ENCODE measurements around the gene SIRPB2.

- TF ChIP-seq CTCF (IDR thresholded peaks at IDR 0.05) = no peak
- no peak for TF ChIP-seq PBX3 (IDR thresholded peaks at IDR 0.05)
- TF ChIP-seq SMC3 (IDR thresholded peaks at IDR 0.05) = no peak
- TF ChIP-seq ELK1 (IDR thresholded peaks at IDR 0.05; ENCODE audit: low read depth, low read length) = no peak
- TF ChIP-seq CEBPB (IDR thresholded peaks at IDR 0.05) = no peak
- TF ChIP-seq EP300 (IDR thresholded peaks at IDR 0.05) = no peak
- TF ChIP-seq MAX (IDR thresholded peaks at IDR 0.05) = no peak
- no peak for TF ChIP-seq POLR2A (IDR thresholded peaks at IDR 0.05; ENCODE audit: low read length)
- TF ChIP-seq USF2 (IDR thresholded peaks at IDR 0.05) = no peak
- TF ChIP-seq HMGXB4 (CRISPR knock-in tag; IDR thresholded peaks at IDR 0.05; ENCODE audit: borderline replicate concordance) = no peak
Observed at GRCh38 chr20:1429143-1429728, 62.0 kb downstream of the SIRPB2 start.

Data from A549 (cell line).